ENCODE data around the gene OCEL1.

The OCEL1 gene

DNA sequence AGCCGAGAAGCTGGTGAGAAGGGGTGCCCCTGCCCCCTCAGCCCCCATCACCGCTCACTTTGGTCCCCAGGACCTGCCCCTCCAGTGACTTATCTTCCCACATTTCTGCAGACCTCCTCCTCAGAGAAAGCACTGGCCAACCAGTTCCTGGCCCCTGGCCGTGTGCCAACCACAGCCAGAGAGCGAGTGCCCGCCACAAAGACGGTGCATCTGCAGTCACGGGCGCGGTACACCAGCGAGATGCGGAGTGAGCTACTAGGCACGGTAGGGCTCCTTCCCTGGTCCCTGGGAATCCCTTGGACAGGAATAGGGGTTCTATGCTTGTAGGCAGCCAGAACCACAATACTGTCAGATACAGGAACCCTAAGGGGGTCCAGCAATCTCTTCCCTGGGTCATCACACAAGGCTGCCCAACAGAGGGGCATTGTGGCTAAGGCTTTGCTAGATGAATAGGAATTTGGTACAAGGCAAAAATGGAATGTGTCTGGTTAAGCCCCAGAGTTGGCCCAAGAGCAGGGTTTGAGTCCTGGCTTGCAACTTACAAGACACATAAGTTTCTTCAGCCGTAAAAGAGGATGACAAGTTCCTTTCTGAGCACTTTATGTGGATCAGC lies 9.9 kb upstream of the OCEL1 start:
- no peak for DNase-seq
- TF ChIP-seq POLR2A (IDR thresholded peaks at IDR 0.05; ENCODE audit: low read length) (no peak), GATA1 (IDR thresholded peaks at IDR 0.05; ENCODE audit: low read depth, low read length) (no peak)

GRCh38 chr19:17219286-17219685 lies 6.7 kb upstream of the OCEL1 start:
- no peak for DNase-seq
- TF ChIP-seq GATA1 (IDR thresholded peaks at IDR 0.05; ENCODE audit: low read depth, low read length) (no peak), POLR2A (IDR thresholded peaks at IDR 0.05; ENCODE audit: low read length) (no peak)

- peak; percentile 62 for TF ChIP-seq POLR2A (IDR thresholded peaks at IDR 0.05; ENCODE audit: low read length)
- TF ChIP-seq GATA1 (IDR thresholded peaks at IDR 0.05; ENCODE audit: low read depth, low read length): no peak
- peak; percentile 72 to 85 for DNase-seq
These were observed 5.7 kb upstream of the OCEL1 start for GRCh38 chr19:17220207-17220758.

GRCh38 chr19:17225053-17225452 lies 973 bp upstream of the OCEL1 start:
- no peak for TF ChIP-seq GATA1 (IDR thresholded peaks at IDR 0.05; ENCODE audit: low read depth, low read length)
- TF ChIP-seq POLR2A (IDR thresholded peaks at IDR 0.05; ENCODE audit: low read length): no peak
- no peak for DNase-seq

DNA sequence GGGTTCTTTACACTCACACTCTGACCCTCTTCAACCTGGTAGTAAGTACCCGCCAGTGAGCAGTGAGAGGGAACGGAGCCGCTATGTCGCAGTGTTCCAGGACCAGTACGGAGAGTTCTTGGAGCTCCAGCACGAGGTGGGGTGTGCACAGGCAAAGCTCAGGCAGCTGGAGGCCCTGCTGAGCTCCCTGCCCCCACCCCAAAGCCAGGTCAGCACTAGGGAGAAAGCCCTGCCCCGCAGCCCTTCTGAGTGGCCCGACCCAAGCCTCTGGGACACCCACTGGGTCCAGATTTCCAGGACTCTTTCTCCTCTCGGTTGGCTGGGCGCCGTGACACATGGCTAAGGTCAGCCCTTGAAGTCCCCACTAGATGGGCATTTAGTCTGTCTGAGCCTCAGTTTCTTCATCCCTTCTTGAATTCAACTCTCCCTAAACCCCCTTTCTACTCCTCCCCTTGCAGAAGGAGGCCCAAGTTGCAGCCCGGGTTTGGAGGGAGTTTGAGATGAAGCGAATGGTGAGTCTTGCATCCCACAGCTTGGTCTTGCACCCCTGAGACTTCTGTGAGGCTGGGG lies 1.9 kb downstream of the OCEL1 start:
- no peak for TF ChIP-seq GATA1 (IDR thresholded peaks at IDR 0.05; ENCODE audit: low read depth, low read length)
- no peak for DNase-seq

GRCh38 chr19:17229890-17230289 lies 3.9 kb downstream of the OCEL1 start:
- no peak for DNase-seq
- TF ChIP-seq GATA1 (IDR thresholded peaks at IDR 0.05; ENCODE audit: low read depth, low read length) (no peak), POLR2A (IDR thresholded peaks at IDR 0.05; ENCODE audit: low read length) (no peak)

GRCh38 chr19:17232258-17232657 lies 6.2 kb downstream of the OCEL1 start:
- TF ChIP-seq GATA1 (IDR thresholded peaks at IDR 0.05; ENCODE audit: low read depth, low read length) (no peak), POLR2A (IDR thresholded peaks at IDR 0.05; ENCODE audit: low read length) (no peak)
- no peak for DNase-seq

- DNase-seq: peak; percentile 73 to 83
- peak; percentile 43 for TF ChIP-seq POLR2A (IDR thresholded peaks at IDR 0.05; ENCODE audit: low read length)
- TF ChIP-seq GATA1 (IDR thresholded peaks at IDR 0.05; ENCODE audit: low read depth, low read length): no peak
These were observed 8.9 kb downstream of the OCEL1 start for GRCh38 chr19:17234911-17235299.

GRCh38 chr19:17235300-17235970 lies 9.4 kb downstream of the OCEL1 start:
- no peak for TF ChIP-seq GATA1 (IDR thresholded peaks at IDR 0.05; ENCODE audit: low read depth, low read length)
- TF ChIP-seq POLR2A (IDR thresholded peaks at IDR 0.05; ENCODE audit: low read length): no peak

GRCh38 chr19:17235971-17236777 lies 10.1 kb downstream of the OCEL1 start:
- peak in 1 of 2 experiments; percentile 66 for DNase-seq

More at GRCh38 chr19:17235300-17235970, 9.4 kb downstream of the OCEL1 start:
- DNase-seq: peak; percentile 84 to 90

DNA sequence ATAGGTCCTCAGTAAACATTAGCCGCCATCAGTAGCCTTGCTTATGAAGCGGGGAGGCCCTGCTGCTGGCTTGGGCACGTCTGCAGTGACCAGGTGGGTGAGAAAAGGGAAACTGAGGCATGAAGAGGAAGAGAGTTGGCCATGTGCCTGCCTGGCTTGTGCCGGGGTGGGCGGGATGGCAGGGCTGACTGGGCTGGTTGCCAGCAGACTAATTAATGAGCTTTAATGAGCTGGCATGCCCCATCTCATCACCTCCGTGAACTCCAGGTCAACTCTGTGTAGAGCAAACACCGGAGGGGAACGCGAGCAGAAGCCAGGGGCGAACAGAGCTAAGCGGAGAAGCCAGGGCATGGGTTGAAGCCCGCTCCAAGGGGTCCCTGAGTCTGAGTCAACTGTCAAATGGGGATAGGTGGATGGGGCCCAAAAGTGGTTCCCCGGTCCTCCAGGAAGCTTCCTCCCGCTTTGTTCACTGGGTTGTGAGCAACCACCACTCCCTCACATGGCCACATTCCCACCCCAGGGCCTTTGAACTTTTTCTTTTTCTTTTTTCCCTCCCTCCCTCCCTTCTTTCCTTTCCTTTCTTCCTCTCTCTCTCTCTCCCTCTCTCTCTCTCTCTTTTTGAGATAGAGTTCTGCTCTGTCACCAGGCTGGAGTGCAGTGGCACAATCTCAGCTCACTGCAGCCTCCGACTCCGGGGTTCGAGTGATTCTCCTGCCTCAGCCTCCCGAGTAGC lies 11.0 kb downstream of the OCEL1 start:
- no peak for DNase-seq
- TF ChIP-seq POLR2A (IDR thresholded peaks at IDR 0.05; ENCODE audit: low read length) (no peak), GATA1 (IDR thresholded peaks at IDR 0.05; ENCODE audit: low read depth, low read length) (no peak)

More at GRCh38 chr19:17235971-17236777, 10.1 kb downstream of the OCEL1 start:
- no peak for TF ChIP-seq POLR2A (IDR thresholded peaks at IDR 0.05; ENCODE audit: low read length)
- no peak for TF ChIP-seq GATA1 (IDR thresholded peaks at IDR 0.05; ENCODE audit: low read depth, low read length)

DNA sequence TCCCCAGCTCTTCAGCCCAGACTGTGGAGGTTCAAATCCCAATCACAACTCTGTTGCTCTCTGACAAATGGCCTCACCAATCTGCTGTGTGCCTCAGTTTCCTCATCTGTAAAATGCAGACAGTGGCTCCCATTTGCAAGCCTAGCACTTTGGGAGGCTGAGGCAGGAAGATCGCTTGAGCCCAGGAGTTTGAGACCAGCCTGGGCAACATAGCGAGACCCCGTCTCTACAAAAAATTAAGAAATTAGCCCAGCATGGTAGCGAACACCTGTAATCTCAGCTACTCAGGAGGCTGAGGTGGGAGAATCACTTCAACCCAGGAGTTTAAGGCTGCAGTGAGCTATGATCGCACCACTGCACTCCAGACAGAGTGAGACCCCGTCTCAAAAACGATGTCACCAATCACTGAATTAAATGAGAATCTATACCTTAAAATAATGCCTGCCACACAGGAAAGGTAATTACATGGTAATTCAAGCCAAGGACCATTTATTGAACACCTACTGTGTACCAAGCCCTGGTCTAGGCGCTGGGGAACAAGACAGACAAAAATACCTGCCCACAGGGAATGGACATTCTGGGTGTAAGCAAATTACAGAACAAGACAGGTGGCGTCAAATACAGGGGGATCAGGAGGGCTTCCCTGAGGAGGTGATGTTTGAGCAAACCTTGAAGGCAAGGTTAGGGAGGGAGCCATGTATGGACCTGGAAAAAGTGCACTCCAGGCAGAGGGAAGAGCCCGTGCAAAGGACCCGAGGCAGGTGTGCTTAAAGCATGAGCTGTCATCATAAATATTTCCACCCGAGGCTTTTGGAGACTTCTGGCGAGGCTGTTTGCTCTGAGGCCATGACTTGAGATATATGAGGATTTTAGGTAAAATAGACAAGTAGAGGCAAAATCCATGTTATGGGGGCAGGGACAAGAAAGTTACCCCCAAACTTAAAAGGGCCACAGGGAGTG lies 12.0 kb downstream of the OCEL1 start:
- DNase-seq: no peak
- TF ChIP-seq GATA1 (IDR thresholded peaks at IDR 0.05; ENCODE audit: low read depth, low read length): no peak
- no peak for TF ChIP-seq POLR2A (IDR thresholded peaks at IDR 0.05; ENCODE audit: low read length)
